Prostate gland (tissue), 2 donors: ENCODE measurements around the gene TMEM233. TPM values are rescaled to one million over a fixed set of nuclear protein-coding genes. Genes with fewer than 3 reads are reported as not detected.

Experiments
- DNase-seq: peaks from one replicate; pipeline ENCODE4 v3.0.0-alpha.2; 2019; ENCODE audit warnings: low spot score
- H3K27ac ChIP-seq, 2 donors: fragments of 200-600 bp; sonication (generic); 2 replicates each; pipeline ENCODE4 v1.5.1; 2017 to 2019
- H3K27me3 ChIP-seq: fragments of 200-600 bp; sonication (generic); replicated peaks from 2 replicates; pipeline ENCODE4 v1.5.1; 2019; ENCODE audit not compliant: insufficient read depth
- H3K36me3 ChIP-seq, 2 donors: fragments of 200-600 bp; sonication (generic); 1 replicate in 1 of 2; 2 replicates in 1 of 2; pipeline versions ENCODE4 v1.5.1 to v1.8.1; 2017 to 2019
- H3K4me1 ChIP-seq: fragments of 200-600 bp; sonication (generic); replicated peaks from 2 replicates; pipeline ENCODE4 v1.5.1; 2019
- H3K4me3 ChIP-seq, 2 donors: fragments of 200-600 bp; sonication (generic); 2 replicates each; pipeline ENCODE4 v1.5.1; 2017 to 2019
- H3K9me3 ChIP-seq: fragments of 200-600 bp; sonication (generic); 2 replicates; pipeline ENCODE4 v1.5.1; 2017
- POLR2A ChIP-seq: fragments of 450-650 bp; IDR thresholded peaks from one replicate; pipeline ENCODE4 v1.6.1; 2016; ENCODE audit warnings: antibody characterized with exemption, mild to moderate bottlenecking
- POLR2AphosphoS5 ChIP-seq: sonication (generic); formaldehyde crosslinking; IDR thresholded peaks from one replicate; pipeline ENCODE4 v1.6.1; 2017; ENCODE audit warnings: antibody characterized with exemption
- WGBS: methylation state at CpG from one replicate; pipeline ENCODE4 v1.1.5; 2018; 5-methylcytosine and 5-hydroxymethylcytosine counted together
- intact Hi-C: fragments of 100-400 bp; cut with DNase I; formaldehyde crosslinking; loops from one replicate; pipeline ENCODE4 v1.14.2; 2022
- total RNA-seq, 2 donors: library from RNA; depleted of rRNA; stranded (reverse); fragments of >200 nt; gene quantifications; one replicate each; pipeline ENCODE4 v1.1.0, GENCODE V29; 2016
- TF ChIP-seq, protein P1 (sequence below), 4 experiments: fragments of 200-600 bp in 2 of 4; fragments of 450-650 bp in 2 of 4; sonication (generic) in 2 of 4; IDR thresholded peaks; 1 replicate in 3 of 4; 2 replicates in 1 of 4; pipeline ENCODE4 v1.5.1; 2016 to 2019; ENCODE audit warnings: antibody characterized with exemption in 4 of 4, mild to moderate bottlenecking in 2 of 4, moderate library complexity in 2 of 4

TMEM233 gene
- total RNA-seq, 2 donors from 2014 or later = 0.18 TPM; not detected in 1

GRCh38 chr12:119687406-119687805 lies 93.8 kb downstream of the TMEM233 start:
- DNase-seq = no peak
- H3K36me3 ChIP-seq = no peaks in the 10 kb centered on the region
- H3K27ac ChIP-seq = no peak overlapping the region
- H3K4me3 ChIP-seq = no peak overlapping the region
- TF ChIP-seq POLR2A = no peak
- TF ChIP-seq, protein P1, sequence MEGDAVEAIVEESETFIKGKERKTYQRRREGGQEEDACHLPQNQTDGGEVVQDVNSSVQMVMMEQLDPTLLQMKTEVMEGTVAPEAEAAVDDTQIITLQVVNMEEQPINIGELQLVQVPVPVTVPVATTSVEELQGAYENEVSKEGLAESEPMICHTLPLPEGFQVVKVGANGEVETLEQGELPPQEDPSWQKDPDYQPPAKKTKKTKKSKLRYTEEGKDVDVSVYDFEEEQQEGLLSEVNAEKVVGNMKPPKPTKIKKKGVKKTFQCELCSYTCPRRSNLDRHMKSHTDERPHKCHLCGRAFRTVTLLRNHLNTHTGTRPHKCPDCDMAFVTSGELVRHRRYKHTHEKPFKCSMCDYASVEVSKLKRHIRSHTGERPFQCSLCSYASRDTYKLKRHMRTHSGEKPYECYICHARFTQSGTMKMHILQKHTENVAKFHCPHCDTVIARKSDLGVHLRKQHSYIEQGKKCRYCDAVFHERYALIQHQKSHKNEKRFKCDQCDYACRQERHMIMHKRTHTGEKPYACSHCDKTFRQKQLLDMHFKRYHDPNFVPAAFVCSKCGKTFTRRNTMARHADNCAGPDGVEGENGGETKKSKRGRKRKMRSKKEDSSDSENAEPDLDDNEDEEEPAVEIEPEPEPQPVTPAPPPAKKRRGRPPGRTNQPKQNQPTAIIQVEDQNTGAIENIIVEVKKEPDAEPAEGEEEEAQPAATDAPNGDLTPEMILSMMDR (IDR thresholded peaks at IDR 0.05) = no peak
- intact Hi-C loops = no loop called here
- 76% methylated on average over 14 of the region's 14 CpGs for WGBS
- no peaks in the 10 kb centered on the region for H3K27me3 ChIP-seq
- H3K9me3 ChIP-seq = no peaks in the 10 kb centered on the region
- no peaks in the 10 kb centered on the region for H3K4me1 ChIP-seq

DNA sequence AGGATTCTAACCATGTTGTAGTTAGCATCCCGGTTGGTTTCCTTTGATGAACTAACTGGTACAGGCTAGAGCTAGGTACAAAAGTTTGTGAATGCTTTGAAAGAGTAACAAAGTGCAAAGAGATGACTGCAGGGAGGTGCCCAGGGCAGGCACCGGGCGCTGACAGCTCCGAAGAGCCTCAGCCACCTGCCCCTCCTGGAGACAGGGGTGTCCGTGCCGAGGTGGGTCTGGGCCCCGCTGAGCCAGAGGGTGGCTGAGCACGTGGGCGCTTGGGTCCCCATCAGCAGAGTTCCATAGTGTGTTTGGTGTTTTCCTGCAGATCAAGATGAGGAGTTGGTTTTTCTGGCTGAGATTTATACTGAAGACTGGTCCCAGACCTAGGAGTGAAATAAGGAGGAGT lies 94.3 kb downstream of the TMEM233 start:
- TF ChIP-seq POLR2AphosphoS5 (no peak), POLR2A (no peak)
- TF ChIP-seq, protein P1 (IDR thresholded peaks at IDR 0.05) = no peak
- Histone ChIP-seq H3K9me3 (no peaks in the 10 kb centered on the region), H3K36me3 (no peaks in the 10 kb centered on the region), H3K4me1 (no peaks in the 10 kb centered on the region), H3K4me3 (no peak overlapping the region), H3K27ac (no peak overlapping the region), H3K27me3 (no peaks in the 10 kb centered on the region)
- no peak for DNase-seq
- WGBS = 96% methylated on average over 9 of the region's 9 CpGs
- intact Hi-C loops = no loop called here

- no peaks in the 10 kb centered on the region for H3K9me3 ChIP-seq
- H3K36me3 ChIP-seq = no peaks in the 10 kb centered on the region
- WGBS = 98% methylated on average over 37 of the region's 38 CpGs
- no peak for DNase-seq
- H3K4me1 ChIP-seq = no peaks in the 10 kb centered on the region
- H3K27ac ChIP-seq = no peak overlapping the region
- no peak overlapping the region for H3K4me3 ChIP-seq
- intact Hi-C loops = no loop called here
- no peak for TF ChIP-seq POLR2A
- no peak for TF ChIP-seq POLR2AphosphoS5
- TF ChIP-seq, protein P1 (IDR thresholded peaks at IDR 0.05) = no peak
- H3K27me3 ChIP-seq = no peaks in the 10 kb centered on the region
Measured at GRCh38 chr12:119689935-119690500, 96.4 kb downstream of the TMEM233 start.

GRCh38 chr12:119691202-119691810 lies 97.7 kb downstream of the TMEM233 start:
- Histone ChIP-seq H3K27me3 (no peaks in the 10 kb centered on the region), H3K9me3 (no peaks in the 10 kb centered on the region), H3K4me3 (no peak overlapping the region), H3K27ac (no peak overlapping the region), H3K4me1 (no peaks in the 10 kb centered on the region), H3K36me3 (no peaks in the 10 kb centered on the region)
- 94% methylated on average over 6 of the region's 6 CpGs for WGBS
- TF ChIP-seq POLR2A = no peak
- TF ChIP-seq, protein P1 (IDR thresholded peaks at IDR 0.05) = no peak
- TF ChIP-seq POLR2AphosphoS5 = no peak
- DNase-seq = no peak
- intact Hi-C loops = no loop called here

DNA sequence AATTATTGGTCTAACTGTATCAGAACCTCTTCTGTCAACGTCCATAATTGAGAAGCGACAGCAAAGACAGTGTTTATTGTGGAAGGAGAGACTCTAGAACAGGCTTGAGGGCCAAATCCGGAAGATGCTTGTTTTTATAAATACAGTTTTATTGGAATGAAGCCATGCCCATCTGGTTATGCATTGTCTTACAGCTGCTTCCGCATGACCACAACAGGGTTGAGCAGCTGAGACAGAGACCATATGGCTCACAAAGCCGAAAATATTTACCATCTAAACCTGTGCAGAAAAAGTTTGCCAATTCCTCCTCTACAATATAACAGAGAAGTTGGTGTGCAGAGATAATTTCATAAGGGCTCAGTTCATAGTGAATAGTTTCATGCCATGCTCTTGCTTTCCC lies 98.8 kb downstream of the TMEM233 start:
- H3K4me1 ChIP-seq = no peaks in the 10 kb centered on the region
- DNase-seq = no peak
- no peak overlapping the region for H3K27ac ChIP-seq
- intact Hi-C loops = no loop called here
- TF ChIP-seq, protein P1 (IDR thresholded peaks at IDR 0.05) = no peak
- TF ChIP-seq POLR2AphosphoS5 (no peak), POLR2A (no peak)
- no peaks in the 10 kb centered on the region for H3K27me3 ChIP-seq
- no peak overlapping the region for H3K4me3 ChIP-seq
- H3K9me3 ChIP-seq = no peaks in the 10 kb centered on the region
- H3K36me3 ChIP-seq = no peaks in the 10 kb centered on the region
- 51% methylated on average over 5 of the region's 5 CpGs for WGBS
